T1000 (cell line): ENCODE results near the gene WDR1.

ENCODE experiments used
- DNase-seq: peaks from one replicate; lab custom pipeline; 2025; ENCODE audit warnings: mixed read lengths; lab: John Stamatoyannopoulos, UW

Gene WDR1

GRCh38 chr4:10099499-10100325, 16.9 kb downstream of the WDR1 start:
- no peak for DNase-seq

GRCh38 chr4:10098780-10099160, 17.8 kb downstream of the WDR1 start:
- DNase-seq = peak; percentile 50

GRCh38 chr4:10097906-10098779, 18.5 kb downstream of the WDR1 start:
- no peak for DNase-seq

- DNase-seq = no peak
Observed at GRCh38 chr4:10096978-10097335, 19.6 kb downstream of the WDR1 start.

GRCh38 chr4:10096201-10096977, 20.2 kb downstream of the WDR1 start:
- DNase-seq = peak; percentile 86

GRCh38 chr4:10095296-10095991, 21.2 kb downstream of the WDR1 start:
- no peak for DNase-seq

- no peak for DNase-seq
Observed at GRCh38 chr4:10094841-10095240, 21.8 kb downstream of the WDR1 start.

- no peak for DNase-seq
Observed at GRCh38 chr4:10093801-10094552, 22.6 kb downstream of the WDR1 start.

- no peak for DNase-seq
Observed at GRCh38 chr4:10093271-10093621, 23.4 kb downstream of the WDR1 start.

GRCh38 chr4:10092481-10093270, 23.9 kb downstream of the WDR1 start:
- no peak for DNase-seq

- DNase-seq = no peak
Observed at GRCh38 chr4:10091531-10092181, 24.9 kb downstream of the WDR1 start.

GRCh38 chr4:10090467-10091250, 25.9 kb downstream of the WDR1 start:
- no peak for DNase-seq

GRCh38 chr4:10089346-10089745, 27.3 kb downstream of the WDR1 start:
- no peak for DNase-seq

- DNase-seq = no peak
Observed at GRCh38 chr4:10088135-10089010, 28.2 kb downstream of the WDR1 start.

- DNase-seq = no peak
Observed at GRCh38 chr4:10087152-10087791, 29.3 kb downstream of the WDR1 start.

GRCh38 chr4:10086506-10087120, 30.0 kb downstream of the WDR1 start:
- no peak for DNase-seq
